SK-N-SH (cell line): Measurements from ENCODE around the gene MVB12B.

Experiments
- CTCF ChIP-seq: fragments of 200-600 bp; sonication (generic); IDR thresholded peaks from 2 replicates; pipeline ENCODE4 v1.6.1; 2017; ENCODE audit warnings: antibody characterized with exemption, mild to moderate bottlenecking, moderate library complexity
- MAX ChIP-seq: IDR thresholded peaks from 2 replicates; pipeline ENCODE4 v1.4.0; 2012; ENCODE audit warnings: low read depth
- RXRA ChIP-seq: IDR thresholded peaks from 2 replicates; pipeline ENCODE4 v1.4.0; 2012; ENCODE audit warnings: low read depth, mild to moderate bottlenecking, borderline replicate concordance
- TAF1 ChIP-seq: IDR thresholded peaks from 2 replicates; pipeline ENCODE4 v1.6.1; 2012; ENCODE audit warnings: low read depth, mild to moderate bottlenecking, low read length, moderate library complexity, borderline replicate concordance
- USF2 ChIP-seq: fragments of 150-350 bp; IDR thresholded peaks from 2 replicates; pipeline ENCODE4 v1.6.1; 2017; ENCODE audit warnings: antibody characterized with exemption, low read length, low read depth, borderline replicate concordance

GRCh38 chr9:126453156-126453963, 126.7 kb downstream of the MVB12B start:
- TF ChIP-seq CTCF: no peak
- no peak for TF ChIP-seq RXRA
- TF ChIP-seq TAF1: no peak
- no peak for TF ChIP-seq MAX
- TF ChIP-seq USF2: no peak
